Eye (tissue), 1 donor: ENCODE data around the gene ASB18.
"Not testable (repeated sequence)": the region's sequence is repeated elsewhere in the genome, so short reads cannot be mapped to it uniquely, and the experiment has no call there.

ENCODE experiments used
- DNase-seq: peaks from one replicate; pipeline ENCODE4 v3.0.0-alpha.2; 2015

ASB18 gene, protein sequence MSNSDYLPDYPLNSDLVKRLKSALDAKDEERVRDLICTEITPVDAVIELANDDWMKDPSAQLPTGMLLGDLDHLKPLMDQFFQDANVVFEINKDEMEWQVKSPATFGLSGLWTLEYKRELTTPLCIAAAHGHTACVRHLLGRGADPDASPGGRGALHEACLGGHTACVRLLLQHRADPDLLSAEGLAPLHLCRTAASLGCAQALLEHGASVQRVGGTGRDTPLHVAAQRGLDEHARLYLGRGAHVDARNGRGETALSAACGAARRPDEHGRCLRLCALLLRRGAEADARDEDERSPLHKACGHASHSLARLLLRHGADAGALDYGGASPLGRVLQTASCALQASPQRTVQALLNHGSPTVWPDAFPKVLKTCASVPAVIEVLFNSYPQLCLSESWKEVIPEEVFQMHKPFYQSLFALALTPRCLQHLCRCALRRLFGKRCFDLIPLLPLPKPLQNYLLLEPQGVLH

GRCh38 chr2:236264256-236264655 lies at the start of gene ASB18:
Gene ASB18 (minus strand): TSS chr2:236264406. CDS start chr2:236264345, 61 bp downstream.
- DNase-seq: no peak

DNA sequence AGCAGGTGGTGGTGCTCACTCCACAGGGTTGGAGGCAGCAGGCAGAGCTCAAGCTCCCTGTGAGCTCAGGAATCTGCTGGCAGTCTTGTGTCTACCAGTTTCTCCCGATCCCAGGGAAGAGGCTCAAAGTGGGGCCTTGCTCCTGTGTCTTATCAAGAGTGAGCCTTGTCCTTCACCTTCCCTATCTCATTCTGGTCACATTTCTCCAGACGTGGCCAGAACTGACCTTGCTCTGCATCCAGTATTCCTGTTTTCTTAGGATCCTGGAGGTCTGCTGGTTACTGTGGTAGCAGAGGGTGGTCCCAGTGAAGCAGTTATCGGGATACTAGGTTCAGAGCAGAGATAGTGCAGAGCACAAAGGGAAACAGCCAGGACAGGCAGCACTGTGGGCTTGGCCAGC lies 47.1 kb upstream of the ASB18 start:
- no peak for DNase-seq

DNA sequence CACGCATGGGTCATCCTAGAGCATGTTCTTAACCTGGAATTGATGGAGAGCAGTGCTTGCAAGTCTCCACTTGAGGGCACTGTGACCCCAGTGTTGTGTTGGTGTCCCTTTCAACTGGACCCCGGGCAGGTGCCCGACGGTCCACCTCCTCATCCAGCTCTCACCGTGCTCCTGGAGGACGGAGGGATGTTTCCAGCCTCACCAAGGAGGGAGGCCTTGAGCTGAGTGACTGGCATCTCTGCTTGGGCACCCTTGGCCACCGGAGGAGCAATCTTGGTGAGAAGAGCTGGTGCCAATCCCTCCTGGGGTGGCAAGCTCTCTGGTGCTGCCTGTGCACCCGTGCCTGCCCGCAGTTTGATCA lies 45.4 kb upstream of the ASB18 start:
- peak; percentile 65 for DNase-seq

GRCh38 chr2:236308855-236309668 lies 44.9 kb upstream of the ASB18 start:
- DNase-seq: no peak

- no peak for DNase-seq
These were observed 43.4 kb upstream of the ASB18 start for GRCh38 chr2:236307641-236308040.

- no peak for DNase-seq
These were observed 42.8 kb upstream of the ASB18 start for GRCh38 chr2:236306825-236307540.

DNA sequence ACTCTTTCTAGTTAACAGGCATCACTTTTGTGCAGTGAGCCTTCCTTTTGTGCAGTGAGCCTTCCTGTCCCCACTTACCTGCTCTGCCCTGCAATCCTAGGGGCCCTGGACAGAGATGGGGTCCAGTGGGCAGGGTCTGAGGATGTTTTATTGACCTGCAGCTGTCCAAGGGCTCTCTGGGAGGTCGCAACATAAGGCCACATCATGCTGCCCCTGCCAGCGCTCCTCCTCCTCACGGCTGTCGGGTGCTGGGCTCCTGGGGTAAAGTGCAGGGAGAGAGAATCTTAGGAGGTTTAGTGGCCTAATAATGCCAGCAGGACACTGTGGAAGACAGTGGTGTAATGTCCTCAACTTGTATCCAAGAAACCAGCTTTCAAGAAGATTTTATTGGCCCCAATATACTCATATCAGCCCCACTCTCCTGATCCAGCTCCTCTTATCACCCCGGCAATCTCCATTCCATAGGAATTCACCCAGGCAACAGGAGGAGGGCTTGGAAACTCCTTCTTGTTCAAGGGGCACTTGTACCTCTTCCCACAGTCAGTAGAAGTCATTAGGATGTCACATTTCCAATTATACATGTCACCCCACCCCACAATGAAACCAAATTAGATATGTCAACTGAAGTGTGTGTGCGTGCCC lies 41.9 kb upstream of the ASB18 start:
- DNase-seq: no peak

DNA sequence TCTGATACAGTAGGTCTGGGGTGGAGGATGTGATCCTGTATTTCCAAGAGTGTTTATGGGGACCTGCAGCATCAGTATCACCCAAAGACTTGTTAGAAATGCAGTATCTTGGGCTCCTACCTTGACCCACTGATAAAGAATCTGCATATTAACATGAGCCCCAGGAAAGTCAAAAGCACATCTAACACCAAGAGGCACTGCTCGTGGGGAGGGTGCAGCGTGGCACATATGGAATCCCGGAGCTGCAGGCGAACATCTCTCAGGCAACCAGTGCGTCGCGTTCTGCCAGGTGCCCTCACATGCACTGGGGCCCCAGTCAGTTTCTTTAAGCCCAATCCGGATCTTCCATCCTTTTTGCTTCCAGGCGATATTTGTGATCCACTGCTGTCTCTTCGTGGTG lies 41.3 kb upstream of the ASB18 start:
- no peak for DNase-seq

DNA sequence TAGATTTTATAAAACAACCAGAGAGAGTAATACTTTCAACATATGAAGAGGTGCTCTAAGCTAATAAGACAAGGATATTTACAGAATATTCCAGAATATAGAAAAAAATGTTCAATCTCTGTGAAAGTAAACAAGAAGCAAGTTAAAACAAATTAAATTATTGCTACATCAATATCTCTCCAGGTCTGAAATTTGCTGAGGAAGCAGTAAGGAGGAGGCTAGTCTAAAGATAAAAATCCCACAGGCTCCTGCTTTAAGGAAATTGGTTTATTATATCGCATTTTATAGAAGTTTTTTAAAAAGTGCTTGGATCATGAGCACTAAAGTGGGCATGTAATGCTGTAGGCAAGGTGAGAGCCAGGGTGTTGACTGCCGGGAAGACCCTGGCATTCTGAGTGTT lies 39.7 kb upstream of the ASB18 start:
- DNase-seq: no peak

- DNase-seq: no peak
These were observed 38.3 kb upstream of the ASB18 start for GRCh38 chr2:236302555-236302954.

DNA sequence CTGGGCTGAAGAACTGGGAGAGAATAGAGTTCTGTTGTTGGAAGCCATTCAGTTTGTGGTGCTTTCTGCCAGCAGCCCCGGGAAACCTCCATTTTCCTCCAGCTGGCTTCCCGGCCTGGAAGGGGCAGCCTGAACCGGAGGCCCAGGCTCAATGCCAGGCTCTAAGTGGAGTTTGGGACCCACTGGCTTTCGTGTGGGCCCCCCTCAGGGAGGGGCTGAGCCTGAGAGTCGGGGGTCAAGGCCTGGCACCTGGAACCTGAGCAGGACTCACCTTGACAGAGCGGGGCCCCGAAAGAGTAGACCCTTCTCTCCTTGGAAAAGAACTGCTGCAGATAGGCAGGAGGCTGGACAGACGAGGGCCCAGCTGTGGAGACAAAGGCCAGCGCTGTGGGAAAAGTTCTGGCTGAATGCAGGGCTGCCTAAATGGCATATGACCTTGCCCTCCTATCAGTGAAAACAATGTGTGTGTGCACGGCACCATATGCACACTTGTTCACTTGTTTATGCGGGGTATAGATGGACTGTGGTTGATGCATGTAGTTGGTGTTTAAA lies 34.8 kb upstream of the ASB18 start:
- DNase-seq: no peak

GRCh38 chr2:236295481-236295880 lies 31.3 kb upstream of the ASB18 start:
- DNase-seq: no peak

DNA sequence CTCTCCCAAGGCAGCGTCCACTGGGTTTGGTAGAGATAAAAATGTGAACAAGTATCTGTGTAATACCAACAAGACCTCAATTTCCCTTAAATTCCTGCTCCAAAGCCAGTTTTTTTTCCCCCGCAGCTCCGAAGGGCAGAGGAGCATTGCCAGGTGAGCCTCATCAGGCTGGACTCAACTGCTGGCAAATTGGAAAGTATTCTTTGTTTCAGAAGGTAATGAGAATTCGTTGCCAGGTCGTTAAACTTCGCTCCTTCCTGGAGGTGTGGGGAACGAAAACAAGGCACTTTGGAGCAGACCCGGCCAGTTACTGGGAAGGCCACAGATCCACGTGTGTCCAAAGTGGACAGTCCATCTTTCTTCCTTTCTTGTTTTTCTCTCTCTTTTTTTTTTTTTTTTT lies 30.4 kb upstream of the ASB18 start:
- DNase-seq: no peak

- no peak for DNase-seq
These were observed 29.1 kb upstream of the ASB18 start for GRCh38 chr2:236293241-236293810.

GRCh38 chr2:236291911-236292310 lies 27.7 kb upstream of the ASB18 start:
- no peak for DNase-seq

DNA sequence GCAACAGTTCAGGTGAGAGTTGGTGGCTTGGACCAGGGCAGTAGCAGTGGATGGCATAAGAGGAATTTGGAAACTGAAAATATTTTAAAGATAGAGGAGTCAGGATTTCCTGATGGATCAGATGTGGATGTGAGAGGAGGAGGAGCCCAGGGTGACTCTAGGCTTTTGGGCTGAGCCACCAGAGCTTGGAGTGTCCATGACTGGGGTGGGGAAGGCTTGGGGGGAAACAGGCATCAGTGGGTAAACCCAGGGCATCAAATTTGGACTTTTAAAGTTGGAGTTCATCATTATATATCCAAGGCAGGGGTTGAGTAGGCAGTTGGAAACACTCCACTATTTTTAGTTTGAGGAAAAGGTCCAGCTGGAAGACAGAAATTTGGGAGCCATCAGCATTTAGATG lies 27.3 kb upstream of the ASB18 start:
- no peak for DNase-seq

- no peak for DNase-seq
These were observed 26.7 kb upstream of the ASB18 start for GRCh38 chr2:236290742-236291425.

GRCh38 chr2:236289766-236290462 lies 25.7 kb upstream of the ASB18 start:
- DNase-seq: no peak

- not testable (repeated sequence) for DNase-seq
These were observed 24.2 kb upstream of the ASB18 start for GRCh38 chr2:236288373-236288772.

DNA sequence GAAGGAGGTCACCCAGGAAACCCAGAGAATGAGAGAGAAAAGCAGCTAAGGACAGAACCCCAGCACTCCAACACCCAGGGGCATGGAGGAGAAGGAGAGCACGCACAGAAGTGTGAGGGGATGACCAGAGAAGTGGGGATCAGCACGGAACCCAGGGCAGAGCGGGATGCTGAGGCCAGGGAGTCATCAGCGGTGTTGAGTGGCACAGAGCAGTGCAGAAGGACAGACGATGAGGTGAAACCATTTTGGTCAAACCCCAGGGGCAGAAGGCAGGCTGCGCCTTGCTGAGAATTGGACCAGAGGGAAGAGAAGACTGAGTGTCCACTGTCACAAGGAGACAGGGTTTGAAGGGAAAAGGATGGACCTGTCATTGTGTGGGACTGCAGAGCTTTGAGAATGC lies 23.4 kb upstream of the ASB18 start:
- DNase-seq: no peak
